GM21723 (cell line): ENCODE measurements around the gene PTPN7.
"Not testable (repeated sequence)": the region's sequence is repeated elsewhere in the genome, so short reads cannot be mapped to it uniquely, and the experiment has no call there.

Source experiments
- ATAC-seq: cut with Tn5 transposase; IDR thresholded peaks from one replicate; pipeline ENCODE4 v1.9.1; 2021; ENCODE audit warnings: mild to moderate bottlenecking, moderate library complexity; ENCODE audit not compliant: unreplicated experiment

PTPN7 gene

DNA sequence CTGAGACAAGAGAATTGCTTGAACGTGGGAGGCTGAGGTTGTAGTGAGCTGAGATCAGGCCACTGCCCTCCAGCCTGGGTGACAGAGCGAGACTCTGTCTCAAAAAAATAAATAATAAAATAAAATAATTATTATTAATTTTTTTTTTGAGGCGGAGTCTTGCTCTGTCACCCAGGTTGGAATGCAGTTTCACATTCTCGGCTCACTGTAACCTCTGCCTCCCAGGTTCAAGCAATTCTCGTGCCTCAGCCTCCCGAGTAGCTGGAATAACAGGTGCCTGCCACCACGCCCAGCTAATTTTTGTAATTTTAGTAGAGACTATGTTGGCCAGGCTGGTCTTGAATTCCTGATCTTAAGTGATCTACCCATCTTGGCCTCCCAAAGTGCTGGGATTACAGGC lies 48.8 kb downstream of the PTPN7 start:
- not testable (repeated sequence) for ATAC-seq

DNA sequence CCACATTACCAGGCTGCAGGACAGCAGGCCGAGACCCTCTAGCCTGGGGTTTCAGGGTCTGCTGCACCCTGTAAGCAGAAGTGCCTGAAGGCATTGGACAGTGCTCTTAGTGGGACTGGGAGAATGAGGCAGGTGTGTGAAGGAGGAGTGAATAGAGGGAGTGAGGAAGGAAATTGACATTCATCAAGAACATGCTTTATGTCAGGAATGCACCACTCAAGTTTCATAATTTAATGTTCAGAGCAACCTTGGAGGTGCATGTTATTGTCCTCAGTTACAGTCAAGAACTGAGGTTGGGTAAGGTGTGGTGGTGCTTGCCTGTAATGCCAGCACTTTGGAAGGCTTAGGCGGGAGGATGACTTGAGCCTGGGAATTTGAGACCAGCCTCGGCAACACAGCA lies 49.4 kb downstream of the PTPN7 start:
- no peak for ATAC-seq

DNA sequence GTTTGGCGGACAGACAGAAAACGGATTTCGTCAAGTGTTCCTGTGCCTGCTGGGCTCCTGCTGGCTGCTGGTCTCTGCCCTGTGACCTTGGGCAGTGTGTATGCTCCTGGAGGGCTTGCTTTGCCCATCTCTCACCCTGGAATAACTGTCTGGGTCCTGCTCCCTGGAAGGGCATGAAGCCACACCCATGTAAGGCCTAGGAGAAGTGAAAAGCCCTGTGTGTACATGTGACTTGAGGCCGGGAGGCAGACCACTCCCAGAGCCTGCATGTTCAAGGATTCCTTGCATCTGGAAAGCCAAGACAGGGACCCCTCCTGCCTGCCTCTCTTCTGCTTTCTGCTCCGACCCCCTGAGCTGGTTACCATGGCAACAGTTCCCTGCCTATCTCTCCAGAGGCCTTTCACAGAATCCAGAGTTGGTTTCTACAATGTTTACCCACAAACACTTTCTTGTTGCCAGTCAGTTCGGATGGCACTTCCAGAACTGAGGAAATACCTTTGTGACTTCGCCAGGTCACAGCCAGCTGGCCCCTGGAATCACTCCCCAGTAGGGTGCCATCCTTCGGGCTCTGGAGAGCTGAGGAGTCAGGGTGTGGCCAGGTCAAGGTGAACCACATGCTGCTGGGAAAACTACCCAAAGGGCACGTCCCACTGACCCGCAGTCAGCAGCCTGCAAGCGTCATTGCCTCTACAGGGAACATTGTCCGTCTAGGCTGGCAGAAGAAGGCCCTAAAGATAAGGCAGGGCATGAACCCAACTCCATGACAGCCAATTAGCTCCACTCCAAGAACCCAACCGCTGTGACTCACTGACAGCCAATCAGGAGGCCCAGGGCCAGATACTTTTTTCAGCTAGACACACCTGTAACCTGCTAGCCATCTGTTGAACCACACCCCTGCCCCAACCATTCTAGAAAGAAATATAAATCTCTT lies 52.3 kb downstream of the PTPN7 start:
- no peak for ATAC-seq

DNA sequence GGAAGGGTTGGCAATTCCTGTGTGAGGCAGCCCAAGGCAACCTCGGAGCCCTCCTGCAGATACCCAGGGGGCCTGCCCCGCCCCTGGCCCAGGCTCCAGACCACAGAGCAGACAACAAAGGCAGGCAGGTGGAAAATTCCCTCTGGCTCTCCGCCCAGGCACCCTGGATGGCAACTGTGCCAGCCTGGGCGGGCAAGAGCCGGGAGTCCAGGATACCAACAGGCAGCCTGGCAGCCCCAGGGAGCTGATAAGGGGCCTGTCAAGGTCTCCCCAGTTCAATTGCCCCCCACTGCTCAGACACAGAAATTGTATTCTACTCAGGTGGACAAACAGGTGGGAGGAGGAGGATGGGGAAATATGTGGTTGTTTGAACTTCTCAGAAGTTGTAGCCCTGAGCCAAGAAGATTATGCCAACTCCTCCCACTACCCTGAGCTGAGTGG lies 53.1 kb downstream of the PTPN7 start:
- ATAC-seq = no peak

DNA sequence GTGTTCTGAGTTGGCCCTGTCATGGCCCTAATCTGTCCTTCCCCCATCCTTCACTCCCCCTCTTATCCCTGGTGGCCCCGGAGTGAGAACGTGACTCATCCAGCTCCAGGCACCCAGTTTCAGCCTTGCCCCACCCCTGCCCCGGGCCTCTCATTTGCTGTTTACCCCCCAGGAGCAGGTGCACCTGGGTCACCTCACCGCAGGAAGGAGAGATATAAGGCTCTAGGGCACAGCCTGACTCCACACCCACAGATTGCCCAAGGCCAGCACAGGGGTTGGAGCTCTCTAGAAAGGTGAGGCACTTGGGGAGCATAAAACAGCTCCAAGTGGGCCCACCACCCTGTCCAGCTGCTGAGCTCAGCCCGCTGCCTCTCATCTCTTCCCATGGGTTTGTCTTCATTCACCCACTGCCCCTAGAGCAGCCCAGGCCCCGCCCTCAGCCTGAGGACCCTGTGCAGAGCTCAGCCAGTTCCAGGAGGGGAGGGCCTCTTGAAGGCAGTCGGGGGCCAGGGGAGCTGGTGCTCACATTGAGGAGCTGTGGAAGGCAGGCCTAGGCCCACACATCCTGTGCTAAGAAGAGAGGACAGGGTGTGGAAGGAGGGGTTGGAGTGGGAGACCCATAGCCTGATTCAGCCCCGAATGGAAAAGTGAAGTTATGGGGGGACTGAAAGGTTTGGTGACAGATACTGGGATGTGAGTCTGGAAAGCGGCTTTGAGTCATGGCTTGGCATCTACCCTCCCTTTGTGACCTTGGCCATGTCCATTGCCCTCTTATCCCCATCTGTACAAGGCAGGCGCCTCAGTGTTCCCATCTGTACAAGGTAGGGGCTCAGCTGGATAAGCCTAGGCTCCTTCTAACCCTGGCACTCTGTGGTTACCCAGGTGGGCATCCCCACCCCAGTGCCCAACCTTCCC lies 53.8 kb downstream of the PTPN7 start:
- no peak for ATAC-seq

DNA sequence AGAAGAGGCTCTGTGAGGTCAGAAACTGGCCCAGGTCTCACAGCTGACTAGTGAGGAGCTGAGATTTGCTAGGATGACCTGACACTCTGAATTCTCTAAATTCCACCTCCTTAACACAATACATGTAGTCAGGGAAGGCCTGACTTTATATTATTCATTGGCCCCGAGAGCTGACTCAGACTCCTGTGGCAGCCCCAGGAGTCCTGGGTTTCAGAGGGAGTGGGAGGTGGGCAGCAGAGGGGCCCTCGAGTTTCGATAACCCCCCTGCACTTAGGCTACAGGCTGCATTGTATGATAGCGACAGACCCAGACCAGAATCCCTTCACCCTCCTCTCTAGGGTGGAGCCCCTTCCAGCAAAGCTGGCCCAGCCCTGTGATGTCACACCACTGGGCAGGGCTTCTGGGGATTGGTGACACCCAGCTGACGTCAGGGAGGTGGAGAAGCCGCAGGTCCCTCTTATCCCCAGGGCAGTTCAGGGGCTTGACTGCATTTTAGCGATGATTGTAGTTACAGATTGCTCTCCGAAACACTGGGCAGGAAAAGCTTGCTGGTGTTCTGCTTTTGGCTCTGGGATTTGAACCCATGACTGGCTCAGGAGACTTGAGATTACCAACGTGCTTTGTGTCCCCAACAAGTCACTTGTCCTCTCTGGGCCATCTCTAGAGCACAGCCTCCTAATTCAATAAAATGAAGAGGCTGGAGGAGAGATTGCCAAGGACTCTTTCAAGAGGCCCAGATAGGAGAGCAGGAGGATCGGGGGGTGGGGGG lies 54.6 kb downstream of the PTPN7 start:
- no peak for ATAC-seq

DNA sequence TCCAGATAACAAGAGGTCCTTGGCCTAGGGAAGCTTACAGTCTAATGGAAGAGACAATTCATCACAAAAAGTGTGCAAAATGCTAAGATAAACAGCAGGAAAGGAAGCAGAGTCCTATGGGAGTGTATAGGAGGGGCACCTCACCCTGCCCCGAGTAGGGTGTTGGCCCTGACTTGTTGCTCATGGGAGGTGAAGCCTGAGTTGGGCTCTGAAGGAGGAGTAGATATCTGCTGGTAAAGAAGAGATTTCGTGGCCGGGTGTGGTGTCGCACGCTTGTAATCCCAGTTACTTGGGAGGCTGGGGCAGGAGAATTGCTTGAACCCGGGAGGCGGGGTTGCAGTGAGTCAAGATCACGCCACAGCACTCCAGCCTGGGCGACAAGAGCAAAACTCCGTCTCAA lies 56.3 kb downstream of the PTPN7 start:
- ATAC-seq = no peak

DNA sequence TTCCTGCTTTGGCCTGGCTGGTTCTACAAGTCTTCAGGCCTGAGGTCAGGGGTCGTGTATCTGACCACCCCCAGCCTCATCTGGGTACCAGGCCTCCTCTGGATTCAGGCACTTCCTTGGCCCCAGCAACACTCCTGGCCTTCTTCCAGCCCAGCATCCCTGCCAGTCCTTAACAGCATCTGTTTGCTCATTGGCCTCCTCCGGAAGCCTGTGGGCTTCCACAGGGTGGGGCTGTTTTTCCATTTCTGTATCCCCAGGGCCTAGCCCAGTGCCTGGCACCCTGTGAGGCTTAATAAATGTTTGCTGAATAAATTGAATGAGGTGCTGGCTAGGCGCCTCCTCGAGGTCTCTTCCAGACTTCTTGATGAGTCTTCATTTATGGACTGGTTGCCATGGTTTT lies 59.2 kb downstream of the PTPN7 start:
- no peak for ATAC-seq
